ENCODE measurements around the gene OSBPL8.
"Not testable (repeated sequence)": the region's sequence is repeated elsewhere in the genome, so short reads cannot be mapped to it uniquely, and the experiment has no call there.

Gene OSBPL8

GRCh38 chr12:76329606-76330005, 230.0 kb downstream of the OSBPL8 start:
- Histone ChIP-seq H3K4me2 (ENCODE audit: low read length, poor library complexity, severe bottlenecking) (no peak overlapping the region), H2BK5ac (ENCODE audit: low read depth, low read length, poor library complexity, severe bottlenecking) (no peak overlapping the region), H3K27ac (ENCODE audit: low read length, poor library complexity, severe bottlenecking) (peak overlapping the region; percentile 60), H3K79me1 (replicated peaks; ENCODE audit: low read length, poor library complexity, severe bottlenecking) (no peaks in the 10 kb centered on the region), H2BK15ac (ENCODE audit: low read depth, poor library complexity, severe bottlenecking) (no peak overlapping the region), H2AFZ (ENCODE audit: low read depth, low read length) (no peak overlapping the region), H2AK5ac (ENCODE audit: low read length, severe bottlenecking) (no peak overlapping the region), H3K18ac (ENCODE audit: low read depth in 1 of 2, low read length in 2 of 2) (no peak overlapping the region), H3K36me3 (ENCODE audit: control insufficient read depth in 1 of 2, insufficient read depth in 2 of 2, low read depth in 1 of 2, low read length in 2 of 2) (no peaks in the 10 kb centered on the region), H2BK12ac (ENCODE audit: low read length in 2 of 2) (no peak overlapping the region), H3K4ac (ENCODE audit: low read depth in 1 of 2, low read length in 2 of 2) (no peak overlapping the region), H3K4me1 (ENCODE audit: control insufficient read depth, insufficient read depth, low read depth, low read length) (no peaks in the 10 kb centered on the region), H3K27me3 (ENCODE audit: control insufficient read depth in 1 of 2, insufficient read depth in 1 of 2, low read length in 2 of 2) (no peaks in the 10 kb centered on the region), H3K14ac (ENCODE audit: low read length in 2 of 2) (no peak overlapping the region), H3K9ac (ENCODE audit: low read length) (no peak overlapping the region), H3K4me3 (ENCODE audit: insufficient read depth in 1 of 2, low read depth in 1 of 2, low read length in 2 of 2) (no peak overlapping the region), H3K9me3 (ENCODE audit: control insufficient read depth, low read length) (no peaks in the 10 kb centered on the region), H4K91ac (ENCODE audit: low read length) (no peak overlapping the region), H3K23ac (ENCODE audit: low read length in 2 of 2) (no peak overlapping the region), H4K8ac (ENCODE audit: low read length) (no peak overlapping the region), H2BK120ac (ENCODE audit: low read depth, low read length) (peak overlapping the region; percentile 49)
- WGBS = 96% methylated on average over 4 of the region's 5 CpGs
- no peak for DNase-seq

DNA sequence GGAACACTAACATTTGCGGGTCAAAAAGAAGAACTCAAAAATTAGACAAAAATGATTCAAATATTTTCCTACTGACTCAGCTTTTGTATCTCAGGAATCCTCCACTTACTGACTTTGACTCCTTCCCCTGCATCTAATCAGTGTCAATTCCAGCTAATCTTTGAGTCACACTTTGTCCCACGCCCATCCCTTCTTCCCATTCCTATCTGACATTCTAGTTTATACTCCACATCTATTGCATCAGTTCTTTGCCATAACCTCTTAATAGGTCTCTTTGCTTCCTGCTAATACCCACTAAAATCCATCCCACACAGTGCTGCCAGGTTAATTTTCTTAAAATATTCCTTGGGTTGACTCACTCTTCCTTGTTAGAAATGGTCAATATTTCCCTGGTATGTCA, 230.4 kb downstream of the OSBPL8 start:
- no peaks in the 10 kb centered on the region for H3K4me1 ChIP-seq (ENCODE audit: control insufficient read depth, insufficient read depth, low read depth, low read length)
- no peaks in the 10 kb centered on the region for H3K27me3 ChIP-seq (ENCODE audit: control insufficient read depth in 1 of 2, insufficient read depth in 1 of 2, low read length in 2 of 2)
- no peaks in the 10 kb centered on the region for H3K79me1 ChIP-seq (replicated peaks; ENCODE audit: low read length, poor library complexity, severe bottlenecking)
- no peak overlapping the region for H4K91ac ChIP-seq (ENCODE audit: low read length)
- no peak overlapping the region for H3K18ac ChIP-seq (ENCODE audit: low read depth in 1 of 2, low read length in 2 of 2)
- H4K8ac ChIP-seq (ENCODE audit: low read length) = no peak overlapping the region
- no peak overlapping the region for H3K4ac ChIP-seq (ENCODE audit: low read depth in 1 of 2, low read length in 2 of 2)
- no peaks in the 10 kb centered on the region for H3K36me3 ChIP-seq (ENCODE audit: control insufficient read depth in 1 of 2, insufficient read depth in 2 of 2, low read depth in 1 of 2, low read length in 2 of 2)
- H3K14ac ChIP-seq (ENCODE audit: low read length in 2 of 2) = no peak overlapping the region
- WGBS = 17% methylated on average over 2 of the region's 2 CpGs
- H2BK12ac ChIP-seq (ENCODE audit: low read length in 2 of 2) = no peak overlapping the region
- no peak overlapping the region for H3K4me3 ChIP-seq (ENCODE audit: insufficient read depth in 1 of 2, low read depth in 1 of 2, low read length in 2 of 2)
- H3K9ac ChIP-seq (ENCODE audit: low read length) = peak overlapping the region; percentile 53
- H3K4me2 ChIP-seq (ENCODE audit: low read length, poor library complexity, severe bottlenecking) = no peak overlapping the region
- no peak overlapping the region for H2BK120ac ChIP-seq (ENCODE audit: low read depth, low read length)
- no peak overlapping the region for H2BK5ac ChIP-seq (ENCODE audit: low read depth, low read length, poor library complexity, severe bottlenecking)
- H3K27ac ChIP-seq (ENCODE audit: low read length, poor library complexity, severe bottlenecking) = peak overlapping the region; percentile 60
- no peak overlapping the region for H2BK15ac ChIP-seq (ENCODE audit: low read depth, poor library complexity, severe bottlenecking)
- H3K23ac ChIP-seq (ENCODE audit: low read length in 2 of 2) = no peak overlapping the region
- H2AK5ac ChIP-seq (ENCODE audit: low read length, severe bottlenecking) = no peak overlapping the region
- H2AFZ ChIP-seq (ENCODE audit: low read depth, low read length) = no peak overlapping the region
- H3K9me3 ChIP-seq (ENCODE audit: control insufficient read depth, low read length) = no peaks in the 10 kb centered on the region
- DNase-seq = peak; percentile 65

- not testable (repeated sequence) for H3K27ac ChIP-seq (ENCODE audit: low read length, poor library complexity, severe bottlenecking); H3K23ac ChIP-seq (ENCODE audit: low read length in 2 of 2); H2AFZ ChIP-seq (ENCODE audit: low read depth, low read length); H3K4me3 ChIP-seq (ENCODE audit: insufficient read depth in 1 of 2, low read depth in 1 of 2, low read length in 2 of 2); H3K9me3 ChIP-seq (ENCODE audit: control insufficient read depth, low read length); H4K91ac ChIP-seq (ENCODE audit: low read length); H3K18ac ChIP-seq (ENCODE audit: low read depth in 1 of 2, low read length in 2 of 2); H2BK15ac ChIP-seq (ENCODE audit: low read depth, poor library complexity, severe bottlenecking); DNase-seq; H3K36me3 ChIP-seq (ENCODE audit: control insufficient read depth in 1 of 2, insufficient read depth in 2 of 2, low read depth in 1 of 2, low read length in 2 of 2); H3K9ac ChIP-seq (ENCODE audit: low read length); H2BK12ac ChIP-seq (ENCODE audit: low read length in 2 of 2); H3K27me3 ChIP-seq (ENCODE audit: control insufficient read depth in 1 of 2, insufficient read depth in 1 of 2, low read length in 2 of 2); H2BK5ac ChIP-seq (ENCODE audit: low read depth, low read length, poor library complexity, severe bottlenecking); H2AK5ac ChIP-seq (ENCODE audit: low read length, severe bottlenecking); H3K4me1 ChIP-seq (ENCODE audit: control insufficient read depth, insufficient read depth, low read depth, low read length); H3K79me1 ChIP-seq (replicated peaks; ENCODE audit: low read length, poor library complexity, severe bottlenecking); H3K14ac ChIP-seq (ENCODE audit: low read length in 2 of 2); H2BK120ac ChIP-seq (ENCODE audit: low read depth, low read length); H4K8ac ChIP-seq (ENCODE audit: low read length); H3K4ac ChIP-seq (ENCODE audit: low read depth in 1 of 2, low read length in 2 of 2); H3K4me2 ChIP-seq (ENCODE audit: low read length, poor library complexity, severe bottlenecking)
- 87% methylated on average over 24 of the region's 32 CpGs for WGBS
These were observed 239.8 kb downstream of the OSBPL8 start for GRCh38 chr12:76319595-76320319.

GRCh38 chr12:76318773-76319594, 240.6 kb downstream of the OSBPL8 start:
- WGBS = 93% methylated on average over 1 of the region's 1 CpG
- Histone ChIP-seq H2BK5ac (ENCODE audit: low read depth, low read length, poor library complexity, severe bottlenecking) (no peak overlapping the region), H3K4me2 (ENCODE audit: low read length, poor library complexity, severe bottlenecking) (no peak overlapping the region), H3K9me3 (ENCODE audit: control insufficient read depth, low read length) (no peaks in the 10 kb centered on the region), H2BK12ac (ENCODE audit: low read length in 2 of 2) (no peak overlapping the region), H2AK5ac (ENCODE audit: low read length, severe bottlenecking) (no peak overlapping the region), H4K91ac (ENCODE audit: low read length) (no peak overlapping the region), H3K9ac (ENCODE audit: low read length) (no peak overlapping the region), H2BK120ac (ENCODE audit: low read depth, low read length) (no peak overlapping the region), H2AFZ (ENCODE audit: low read depth, low read length) (no peak overlapping the region), H3K4me3 (ENCODE audit: insufficient read depth in 1 of 2, low read depth in 1 of 2, low read length in 2 of 2) (no peak overlapping the region), H3K4ac (ENCODE audit: low read depth in 1 of 2, low read length in 2 of 2) (no peak overlapping the region), H4K8ac (ENCODE audit: low read length) (peak overlapping the region; percentile 42), H2BK15ac (ENCODE audit: low read depth, poor library complexity, severe bottlenecking) (no peak overlapping the region), H3K27me3 (ENCODE audit: control insufficient read depth in 1 of 2, insufficient read depth in 1 of 2, low read length in 2 of 2) (no peaks in the 10 kb centered on the region), H3K36me3 (ENCODE audit: control insufficient read depth in 1 of 2, insufficient read depth in 2 of 2, low read depth in 1 of 2, low read length in 2 of 2) (no peaks in the 10 kb centered on the region), H3K14ac (ENCODE audit: low read length in 2 of 2) (no peak overlapping the region), H3K27ac (ENCODE audit: low read length, poor library complexity, severe bottlenecking) (no peak overlapping the region), H3K18ac (ENCODE audit: low read depth in 1 of 2, low read length in 2 of 2) (no peak overlapping the region), H3K79me1 (replicated peaks; ENCODE audit: low read length, poor library complexity, severe bottlenecking) (no peaks in the 10 kb centered on the region), H3K23ac (ENCODE audit: low read length in 2 of 2) (no peak overlapping the region), H3K4me1 (ENCODE audit: control insufficient read depth, insufficient read depth, low read depth, low read length) (peaks cover 1% of the 10 kb centered on the region)
- no peak for DNase-seq
